ENCODE measurements around the gene RAB34.
"Not testable (repeated sequence)": the region's sequence is repeated elsewhere in the genome, so short reads cannot be mapped to it uniquely, and the experiment has no call there.

RAB34 gene

DNA sequence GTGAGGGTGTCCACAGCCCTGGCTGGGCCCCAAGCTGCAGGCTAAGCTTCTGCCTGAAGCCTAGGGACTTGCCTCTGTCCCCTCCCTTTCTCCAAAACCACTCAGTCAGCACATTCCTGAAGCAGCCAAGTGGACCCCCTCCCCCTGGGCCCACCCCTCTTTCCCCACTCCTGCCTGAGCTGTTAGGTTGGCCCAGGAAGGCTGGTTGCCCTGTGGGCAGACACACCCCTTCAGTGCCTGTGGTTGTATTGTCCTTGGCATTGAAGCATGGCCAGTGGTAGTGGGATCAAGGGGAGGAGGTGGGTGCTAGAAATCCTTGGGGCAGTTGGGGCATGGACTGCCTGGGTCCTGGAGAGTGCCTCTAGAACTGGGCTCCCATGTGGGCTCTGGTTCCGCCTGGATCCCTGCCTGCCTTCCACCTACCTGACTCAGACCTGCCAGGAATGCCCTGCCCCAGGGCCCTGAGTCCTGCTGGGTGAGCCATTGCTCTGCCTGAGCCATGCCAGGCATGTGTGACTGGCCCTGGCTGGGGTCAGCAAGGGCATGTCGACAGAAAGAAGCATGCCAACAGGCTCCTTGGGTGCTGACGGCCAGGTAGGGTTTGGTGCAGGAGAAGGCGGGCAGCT, 28.2 kb upstream of the RAB34 start:
- DNase-seq = no peak

DNA sequence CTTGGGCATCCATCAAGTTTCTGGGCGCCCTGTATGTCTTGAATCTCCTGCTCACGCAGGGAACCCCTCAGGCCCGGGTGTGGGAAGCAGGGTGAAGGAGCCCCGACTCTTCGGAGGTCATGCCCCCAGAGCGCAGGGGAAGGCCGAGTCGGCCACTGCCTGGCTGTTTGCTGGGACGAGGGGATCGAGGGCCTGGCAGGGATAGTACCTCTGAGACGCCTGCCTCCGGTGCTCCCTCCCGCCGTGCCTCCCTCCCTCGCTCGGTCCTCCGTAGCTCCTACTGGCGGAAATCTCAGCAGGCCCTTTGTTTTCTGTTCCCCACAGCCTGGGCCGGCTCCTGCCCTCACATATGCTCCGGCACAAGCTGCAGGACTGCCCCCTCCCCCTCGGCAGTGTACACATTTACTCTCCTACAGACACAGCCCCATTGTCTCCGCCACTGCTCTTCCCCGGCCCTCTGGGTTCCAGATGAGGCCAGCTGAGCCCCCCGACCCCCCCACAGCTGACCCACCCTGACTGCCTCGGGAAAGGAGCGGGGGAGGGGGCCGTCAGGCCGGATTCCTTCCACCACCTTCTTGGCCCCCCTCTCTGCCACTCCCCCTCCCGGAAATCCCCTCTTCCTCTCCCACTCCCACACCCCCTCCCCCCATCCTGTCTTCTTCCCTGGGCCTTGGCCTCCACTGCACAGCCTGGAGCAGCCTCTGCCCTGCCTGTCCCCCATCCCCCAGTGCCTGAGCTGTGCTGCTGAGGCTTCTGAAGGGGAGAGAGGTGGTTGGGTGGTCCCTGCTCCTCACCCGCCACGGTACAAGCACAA, 27.5 kb upstream of the RAB34 start:
- peak; percentile 81 for DNase-seq

DNA sequence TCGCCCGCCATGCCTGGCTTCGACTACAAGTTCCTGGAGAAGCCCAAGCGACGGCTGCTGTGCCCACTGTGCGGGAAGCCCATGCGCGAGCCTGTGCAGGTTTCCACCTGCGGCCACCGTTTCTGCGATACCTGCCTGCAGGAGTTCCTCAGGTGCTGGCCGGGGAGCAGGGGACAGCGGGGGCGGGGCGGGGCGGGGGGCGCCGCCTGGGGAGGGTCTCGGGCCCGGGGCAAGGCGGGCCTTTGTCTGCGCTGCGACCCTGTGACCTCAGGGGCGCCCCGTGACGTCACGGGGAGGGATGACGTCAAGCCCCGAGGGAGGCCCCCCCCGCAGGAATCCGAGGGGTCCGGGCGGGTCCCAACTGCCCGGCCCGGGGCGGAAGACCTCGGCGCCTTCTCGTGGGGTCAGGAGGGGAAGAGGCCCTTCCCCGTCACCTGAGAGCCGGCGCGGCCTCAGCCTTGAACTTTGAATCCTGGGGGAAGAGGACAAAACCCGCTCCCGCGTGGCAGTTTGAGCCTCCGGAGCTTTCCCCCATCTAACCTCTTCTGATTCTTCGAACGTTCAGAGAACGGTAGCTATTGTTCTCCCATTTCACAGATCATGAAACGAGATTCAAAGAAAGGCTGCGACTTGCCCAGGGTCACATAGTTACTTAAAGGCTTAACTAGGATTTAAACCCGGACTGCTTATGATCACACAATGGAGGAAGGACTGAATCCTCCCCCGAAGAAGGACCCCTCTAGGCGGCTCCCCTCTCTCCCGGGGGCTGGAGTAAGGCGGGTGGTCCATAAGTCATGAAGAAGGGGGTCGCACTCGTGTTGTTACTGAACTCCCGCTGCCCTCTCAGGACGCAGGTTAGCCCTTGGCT, 26.7 kb upstream of the RAB34 start:
- peak; percentile 86 for DNase-seq

DNA sequence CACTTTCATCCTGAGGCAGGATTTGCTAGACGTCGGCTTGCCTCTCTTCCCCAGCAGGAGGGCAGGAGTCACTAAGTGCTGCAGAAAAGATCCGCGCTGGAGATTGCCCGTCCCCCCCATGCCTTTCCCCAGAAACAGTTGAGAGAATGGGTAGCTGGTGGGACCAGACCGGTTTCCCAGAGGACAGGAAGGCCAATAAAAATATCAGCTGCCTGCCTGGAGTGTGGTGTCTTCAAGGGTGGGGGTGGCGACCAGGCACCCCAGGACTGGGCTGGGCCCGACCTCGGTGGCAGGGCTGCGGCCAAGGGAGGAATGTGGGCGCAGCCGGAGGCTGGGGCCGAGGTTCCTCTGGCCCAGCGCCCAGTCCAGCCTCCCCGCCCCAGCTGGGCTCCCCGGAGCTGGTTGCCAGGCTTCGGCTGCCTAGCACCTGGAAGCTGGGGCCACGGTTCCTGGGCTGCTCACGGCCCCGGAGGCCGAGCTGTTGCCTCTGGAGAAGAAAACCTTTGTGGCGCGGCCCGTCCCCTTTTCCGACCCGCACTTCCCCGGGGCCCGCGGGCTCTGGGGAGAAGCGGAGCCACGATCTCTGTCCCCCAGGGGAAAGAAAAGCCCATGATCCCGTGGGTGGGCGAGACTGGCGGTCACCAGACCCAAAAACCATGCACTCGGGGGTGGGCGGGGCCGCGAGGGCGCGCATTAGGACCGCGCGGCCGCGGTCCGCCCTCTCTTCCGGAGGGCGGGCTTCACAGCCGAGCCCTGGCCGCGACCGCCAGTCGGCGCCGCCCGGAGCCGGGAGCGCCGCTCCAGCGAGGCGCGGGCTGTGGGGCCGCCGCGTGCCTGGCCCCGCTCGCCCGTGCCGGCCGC, 25.8 kb upstream of the RAB34 start, which contains the start of gene TRAF4:
Gene TRAF4, plus strand, starts transcription at position 769 of the 861 bp plus-strand sequence. CDS start 102 bp downstream, outside the sequence.
- DNase-seq = peak; percentile 89

DNA sequence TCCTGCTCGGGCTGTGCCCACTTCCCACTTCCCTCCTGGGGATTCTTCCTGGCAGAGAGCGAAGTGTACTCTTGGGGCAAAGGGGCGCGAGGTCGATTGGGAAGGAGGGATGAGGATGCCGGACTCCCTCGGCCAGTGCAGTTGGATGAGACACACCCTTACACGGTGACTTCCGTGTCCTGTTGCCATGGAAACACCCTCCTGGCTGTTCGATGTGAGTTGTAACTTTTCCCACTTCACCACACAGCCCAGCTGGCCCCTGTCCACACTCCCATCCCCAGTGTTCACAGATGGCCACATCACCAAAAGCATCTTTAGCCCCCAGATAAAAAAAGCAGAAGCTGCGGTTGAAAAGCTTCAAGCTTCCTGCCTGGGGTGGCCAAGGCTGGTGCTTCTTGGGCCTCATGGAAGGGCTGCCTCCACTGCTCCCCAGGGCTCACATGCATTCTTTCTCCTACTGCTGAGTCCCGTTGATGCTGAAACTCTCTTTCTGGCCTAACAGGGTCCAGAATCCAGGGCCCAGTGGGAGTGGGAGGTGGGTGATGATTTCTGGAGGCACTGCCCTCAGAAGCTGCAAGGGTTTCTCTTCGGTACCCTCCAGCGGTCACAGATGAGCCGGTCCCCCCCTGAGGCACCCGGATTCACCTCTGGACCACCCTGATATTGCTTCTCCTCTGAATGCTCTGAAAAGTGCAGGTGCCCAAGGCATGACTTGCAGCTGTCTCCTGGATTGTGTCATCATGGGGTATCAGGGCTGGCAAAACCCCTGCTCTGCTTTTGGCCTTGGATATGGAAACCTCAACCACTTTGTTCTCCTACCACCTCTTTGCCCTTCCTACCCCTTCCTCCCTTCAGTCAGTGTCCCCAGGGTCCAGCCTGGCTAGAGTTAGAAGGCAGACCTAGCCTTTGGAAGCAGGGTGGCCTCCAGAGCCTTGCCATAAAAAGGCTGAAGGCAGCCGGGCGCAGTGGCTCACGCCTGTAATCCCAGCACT, 24.0 kb upstream of the RAB34 start:
- DNase-seq = no peak

DNA sequence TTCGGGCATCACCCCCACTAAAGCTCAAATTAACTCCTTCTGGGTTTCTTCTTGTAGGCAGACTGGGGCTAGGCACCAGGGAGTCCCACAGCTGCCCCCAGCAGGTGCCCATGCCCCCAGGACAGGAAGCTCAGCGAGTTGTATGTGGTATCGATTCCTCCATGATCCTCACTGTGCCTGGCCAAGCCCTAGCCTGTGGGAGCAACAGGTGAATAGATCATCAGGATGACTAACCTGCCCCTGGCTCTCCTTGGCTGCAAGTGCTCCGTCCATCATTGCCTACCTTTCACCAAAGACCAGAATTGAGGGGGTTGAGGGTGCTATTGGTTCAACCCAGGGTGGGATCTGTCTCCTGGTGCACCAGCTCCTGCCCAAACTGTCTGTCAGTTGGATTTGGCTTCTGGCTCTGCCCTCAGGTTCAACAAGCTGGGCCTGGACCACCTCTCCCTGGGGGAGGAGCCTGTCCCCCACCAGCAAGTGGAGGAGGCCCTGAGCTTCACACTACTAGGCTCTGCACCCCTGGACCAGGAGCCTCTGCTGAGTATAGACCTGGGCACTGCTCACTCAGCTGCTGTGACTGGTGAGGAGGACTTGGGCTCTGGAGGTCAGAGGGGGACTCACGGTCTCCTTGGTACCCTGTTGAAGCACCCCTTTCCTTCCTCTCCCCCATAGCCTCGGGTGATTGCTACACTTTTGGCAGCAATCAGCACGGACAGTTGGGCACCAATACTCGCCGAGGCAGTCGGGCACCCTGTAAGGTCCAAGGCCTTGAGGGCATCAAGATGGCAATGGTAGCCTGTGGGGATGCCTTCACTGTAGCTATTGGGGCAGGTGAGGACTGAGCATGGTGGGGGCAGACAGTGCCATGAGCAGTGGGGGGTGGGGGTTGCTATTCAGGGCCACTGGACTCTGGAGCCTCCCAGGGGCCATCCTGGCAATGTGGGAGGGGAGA, 23.0 kb upstream of the RAB34 start:
- DNase-seq = no peak

DNA sequence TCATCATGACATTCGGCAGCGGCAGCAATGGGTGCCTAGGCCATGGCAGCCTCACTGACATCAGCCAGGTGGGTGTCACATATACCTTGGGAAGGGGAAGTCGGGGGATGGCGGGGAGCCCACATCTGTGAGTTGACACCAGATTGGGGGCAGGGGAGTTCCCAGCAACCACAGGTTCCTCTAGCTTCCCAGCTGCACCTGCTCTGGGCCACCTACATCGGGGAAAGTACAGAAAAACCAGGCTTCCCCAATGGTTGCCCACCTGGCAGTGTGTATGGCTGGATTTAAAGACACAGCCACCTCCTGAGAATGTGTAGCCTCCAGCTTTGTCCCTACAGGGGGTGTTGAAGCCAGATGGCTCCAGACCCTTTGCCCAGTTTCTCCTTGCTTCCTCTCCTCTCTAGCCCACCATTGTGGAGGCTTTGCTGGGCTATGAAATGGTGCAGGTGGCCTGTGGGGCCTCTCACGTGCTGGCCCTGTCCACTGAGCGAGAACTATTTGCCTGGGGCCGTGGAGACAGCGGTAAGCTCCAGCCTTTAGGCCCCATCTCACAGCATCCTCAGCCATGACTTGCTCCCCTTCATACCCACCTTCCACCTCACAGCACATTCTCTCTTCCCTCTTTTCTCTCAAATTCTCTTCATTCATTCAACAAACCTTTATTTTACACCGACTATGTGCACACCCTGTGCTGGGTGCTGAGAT, 21.2 kb upstream of the RAB34 start:
- DNase-seq = no peak

DNA sequence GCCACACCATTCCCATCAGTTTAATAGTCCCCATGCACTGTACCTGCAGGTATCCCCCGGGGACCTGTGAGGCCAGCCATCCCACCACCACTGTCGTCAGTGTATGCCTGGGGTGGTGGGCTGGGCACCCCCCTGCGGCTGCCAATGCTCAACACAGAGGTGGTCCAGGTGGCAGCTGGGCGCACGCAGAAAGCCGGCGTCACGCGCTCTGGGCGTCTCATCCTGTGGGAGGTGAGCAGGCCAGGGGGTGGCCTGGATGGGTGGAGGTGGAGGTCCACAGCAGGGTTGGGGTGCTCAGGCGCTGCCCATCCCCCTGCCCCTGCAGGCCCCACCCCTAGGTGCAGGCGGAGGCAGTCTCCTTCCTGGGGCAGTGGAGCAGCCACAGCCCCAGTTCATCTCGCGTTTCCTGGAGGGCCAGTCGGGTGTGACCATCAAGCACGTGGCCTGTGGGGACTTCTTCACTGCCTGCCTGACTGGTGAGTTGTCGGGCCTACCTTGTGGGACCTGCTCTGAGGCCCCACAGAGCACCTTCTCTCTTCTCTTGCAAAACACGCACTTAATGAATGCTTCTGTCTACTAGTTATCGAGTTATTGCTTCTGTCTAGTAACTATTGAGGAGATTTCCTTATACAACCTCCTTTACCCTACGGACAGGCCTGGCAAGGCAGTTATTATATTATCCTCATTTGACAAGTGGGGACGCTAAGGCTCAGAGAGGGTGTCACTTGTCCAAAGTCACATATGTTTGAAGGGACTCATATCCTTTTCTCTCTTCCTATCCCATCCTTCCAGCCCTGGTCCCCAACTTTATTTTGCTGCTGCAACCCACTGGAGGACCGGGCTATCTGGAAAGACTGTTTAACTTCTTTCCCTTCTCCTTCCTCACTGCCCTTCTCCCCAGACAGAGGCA, 20.4 kb upstream of the RAB34 start:
- DNase-seq = no peak

DNA sequence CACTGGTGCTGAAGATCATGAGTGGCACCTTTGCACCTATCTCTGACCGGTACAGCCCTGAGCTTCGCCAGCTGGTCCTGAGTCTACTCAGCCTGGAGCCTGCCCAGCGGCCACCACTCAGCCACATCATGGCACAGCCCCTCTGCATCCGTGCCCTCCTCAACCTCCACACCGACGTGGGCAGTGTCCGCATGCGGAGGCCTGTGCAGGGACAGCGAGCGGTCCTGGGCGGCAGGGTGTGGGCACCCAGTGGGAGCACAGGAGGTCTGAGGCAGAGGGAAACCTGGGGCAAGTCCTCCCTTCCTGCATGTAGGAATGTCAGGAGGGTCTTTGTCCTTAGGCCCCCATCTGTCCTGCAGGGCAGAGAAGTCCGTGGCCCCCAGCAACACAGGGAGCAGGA, 19.6 kb upstream of the RAB34 start:
- DNase-seq = no peak

DNA sequence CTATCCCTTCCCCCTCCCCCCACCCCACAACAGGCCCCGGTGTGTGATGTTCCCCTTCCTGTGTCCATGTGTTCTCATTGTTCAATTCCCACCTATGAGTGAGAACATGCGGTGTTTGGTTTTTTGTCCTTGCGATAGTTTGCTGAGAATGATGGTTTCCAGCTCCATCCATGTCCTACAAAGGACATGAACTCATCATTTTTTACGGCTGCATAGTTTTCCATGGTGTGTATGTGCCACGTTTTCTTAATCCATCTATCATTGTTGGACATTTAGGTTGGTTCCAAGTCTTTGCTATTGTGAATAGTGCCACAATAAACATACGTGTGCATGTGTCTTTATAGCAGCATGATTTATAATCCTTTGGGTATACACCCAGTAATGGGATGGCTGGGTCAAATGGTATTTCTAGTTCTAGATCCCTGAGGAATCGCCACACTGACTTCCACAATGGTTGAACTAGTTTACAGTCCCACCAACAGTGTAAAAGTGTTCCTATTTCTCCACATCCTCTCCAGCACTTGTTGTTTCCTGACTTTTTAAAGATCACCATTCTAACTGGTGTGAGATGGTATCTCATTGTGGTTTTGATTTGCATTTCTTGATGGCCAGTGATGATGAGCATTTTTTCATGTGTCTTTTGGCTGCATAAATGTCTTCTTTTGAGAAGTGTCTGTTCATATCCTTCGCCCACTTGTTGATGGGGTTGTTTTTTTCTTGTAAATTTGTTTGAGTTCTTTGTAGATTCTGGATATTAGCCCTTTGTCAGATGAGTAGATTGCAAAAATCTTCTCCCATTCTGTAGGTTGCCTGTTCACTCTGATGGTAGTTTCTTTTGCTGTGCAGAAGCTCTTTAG, 18.5 kb upstream of the RAB34 start:
- not testable (repeated sequence) for DNase-seq

DNA sequence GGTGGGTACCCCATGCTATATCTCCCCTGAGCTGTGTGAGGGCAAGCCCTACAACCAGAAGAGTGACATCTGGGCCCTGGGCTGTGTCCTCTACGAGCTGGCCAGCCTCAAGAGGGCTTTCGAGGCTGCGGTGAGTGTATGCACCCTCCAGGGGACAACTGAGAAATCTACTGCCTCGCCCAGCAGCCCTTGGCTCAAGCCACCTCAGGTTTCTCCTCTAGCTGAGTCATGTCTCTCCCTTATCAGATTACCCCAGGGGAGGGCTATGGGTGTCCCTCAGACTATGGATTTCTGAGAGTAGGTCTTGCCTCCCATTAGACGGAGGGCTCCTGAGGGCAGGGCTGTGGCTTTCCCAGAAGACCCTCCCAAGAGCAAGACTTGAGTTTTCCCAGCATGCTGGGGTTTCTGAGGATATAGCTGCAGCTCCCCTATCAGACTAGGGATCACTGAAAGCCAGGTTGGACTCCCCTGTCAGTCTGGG, 17.6 kb upstream of the RAB34 start:
- DNase-seq = no peak

DNA sequence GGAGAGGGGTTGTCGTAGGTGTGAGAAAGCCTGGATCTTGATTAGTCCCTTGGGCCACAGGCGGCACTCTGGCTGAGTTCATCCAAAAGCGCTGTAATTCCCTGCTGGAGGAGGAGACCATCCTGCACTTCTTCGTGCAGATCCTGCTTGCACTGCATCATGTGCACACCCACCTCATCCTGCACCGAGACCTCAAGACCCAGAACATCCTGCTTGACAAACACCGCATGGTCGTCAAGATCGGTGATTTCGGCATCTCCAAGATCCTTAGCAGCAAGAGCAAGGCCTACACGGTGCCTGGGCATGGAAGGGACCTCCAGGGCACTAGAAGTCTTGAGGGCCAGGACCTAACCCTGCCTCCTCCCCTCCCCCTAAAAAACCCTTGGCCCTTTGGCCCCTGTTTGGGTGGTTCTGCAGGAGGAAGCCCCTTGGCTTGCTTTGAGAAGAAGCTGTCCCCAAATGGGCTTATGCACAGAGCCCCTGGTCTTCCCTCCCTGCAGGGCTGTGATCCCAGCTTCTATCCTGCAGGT, 17.1 kb upstream of the RAB34 start:
- no peak for DNase-seq

DNA sequence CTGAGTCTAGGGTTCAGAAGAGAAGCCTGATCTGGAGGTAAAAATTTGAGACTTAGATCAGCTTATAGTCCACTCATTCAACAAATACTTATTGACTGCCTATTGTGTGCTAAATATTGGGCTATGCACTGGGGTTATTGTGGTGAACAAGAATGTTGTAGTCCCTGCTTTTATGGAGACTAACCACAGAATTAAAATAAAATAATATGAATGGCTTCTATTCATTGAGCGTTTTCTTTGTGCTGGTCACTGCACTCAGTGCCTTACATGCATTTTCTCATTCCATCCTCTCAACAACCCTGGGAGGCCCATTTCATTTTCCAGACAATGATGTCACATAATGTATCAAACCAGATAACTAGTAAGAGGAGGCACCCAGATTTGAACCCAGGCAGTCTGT, 15.7 kb upstream of the RAB34 start:
- no peak for DNase-seq

DNA sequence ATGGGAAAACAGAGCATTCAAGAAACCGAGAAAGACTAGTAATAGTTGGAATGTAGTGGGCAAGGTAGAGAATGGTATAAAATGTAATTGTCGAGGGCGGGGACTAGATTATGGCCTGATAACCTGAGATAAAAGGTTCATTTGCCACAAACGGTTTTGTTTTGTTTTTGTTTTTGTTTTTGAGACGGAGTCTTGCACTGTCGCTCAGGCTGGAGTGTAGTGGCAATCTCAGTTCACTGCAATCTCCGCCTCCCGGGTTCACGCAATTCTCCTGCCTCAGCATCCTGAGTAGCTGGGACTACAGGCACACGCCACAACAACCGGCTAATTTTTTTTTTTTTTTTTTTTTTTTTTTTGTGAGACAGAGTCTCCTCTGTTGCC, 12.3 kb upstream of the RAB34 start:
- DNase-seq = no peak

DNA sequence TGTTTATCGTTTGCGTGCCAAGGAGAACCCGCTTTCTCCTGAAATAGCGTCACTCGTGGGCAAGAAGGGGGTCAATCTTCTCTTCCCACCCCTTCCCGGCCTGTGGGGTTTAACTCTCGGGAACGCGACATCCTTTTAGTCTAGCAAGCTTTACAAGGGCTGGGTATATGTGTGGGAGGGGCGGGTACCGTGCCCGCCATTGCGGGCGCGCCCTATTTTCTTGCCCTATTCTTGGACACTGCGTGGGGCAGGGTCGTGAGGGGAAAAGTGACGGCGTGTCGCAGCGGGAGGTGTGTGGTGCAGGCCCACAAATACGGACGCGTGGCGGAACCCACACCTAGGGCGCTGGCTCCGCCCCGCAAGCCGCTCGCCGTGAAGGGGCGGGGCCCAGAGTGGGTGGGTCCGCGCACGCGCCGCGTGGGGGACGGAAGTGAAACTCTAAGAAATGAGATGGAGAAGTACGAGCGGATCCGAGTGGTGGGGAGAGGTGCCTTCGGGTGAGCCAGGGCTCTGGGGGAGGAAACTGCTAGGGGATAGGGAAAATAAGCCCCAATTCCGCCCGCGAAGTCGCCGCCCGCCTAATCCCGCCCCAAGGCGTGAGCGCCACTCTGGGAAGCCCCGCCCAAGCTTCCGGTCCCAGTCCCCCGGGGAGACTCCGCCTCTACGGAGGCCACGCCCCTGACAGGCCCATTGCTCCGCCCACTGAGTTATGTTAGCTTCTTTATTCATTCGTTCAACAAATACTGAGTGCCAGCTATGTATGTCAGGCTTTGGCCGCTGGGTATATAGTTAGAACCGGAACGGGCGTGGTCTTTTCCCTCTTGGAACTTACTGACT, 10.9 kb upstream of the RAB34 start, which contains the start of gene NEK8:
Gene NEK8, plus strand, starts transcription at position 425 of the 837 bp plus-strand sequence. Its CDS starts 26 bp downstream, at position 451.
- DNase-seq = peak; percentile 98
